ENCODE measurements around the gene SMKR1. TPM values are rescaled to one million over a fixed set of nuclear protein-coding genes. Genes with fewer than 3 reads are reported as not detected.
"Not testable (repeated sequence)": the region's sequence is repeated elsewhere in the genome, so short reads cannot be mapped to it uniquely, and the experiment has no call there.

The SMKR1 gene
- total RNA-seq, 2 experiments from 2014 or later = 1.6 to 2.2 TPM

GRCh38 chr7:129517931-129518330 is 15.6 kb downstream of the SMKR1 start:
- H3K4me1 Mint-ChIP-seq = no peaks in the 10 kb centered on the region
- no peaks in the 10 kb centered on the region for H3K9me3 Mint-ChIP-seq
- ChIA-PET CTCF (no interaction called here), POLR2A (no interaction called here)
- H3K36me3 Mint-ChIP-seq (ENCODE audit: low read depth) = no peaks in the 10 kb centered on the region
- H3K4me3 Mint-ChIP-seq = no peak overlapping the region
- DNase-seq = no peak
- H3K27me3 Mint-ChIP-seq = peaks cover 19% of the 10 kb centered on the region
- H3K27ac Mint-ChIP-seq = no peak overlapping the region

GRCh38 chr7:129519464-129519863 is 17.1 kb downstream of the SMKR1 start:
- H3K27me3 Mint-ChIP-seq = peaks cover 25% of the 10 kb centered on the region
- no peak overlapping the region for H3K4me3 Mint-ChIP-seq

GRCh38 chr7:129522088-129522970 is 20.0 kb downstream of the SMKR1 start:
- Mint-ChIP-seq H3K4me1 (peaks cover 9% of the 10 kb centered on the region), H3K9me3 (no peaks in the 10 kb centered on the region), H3K36me3 (ENCODE audit: low read depth) (no peaks in the 10 kb centered on the region), H3K27ac (no peak overlapping the region), H3K27me3 (peaks cover 25% of the 10 kb centered on the region), H3K4me3 (no peak overlapping the region)
- DNase-seq = no peak
- ChIA-PET POLR2A (interaction anchor here (0.7 kb wide), 1 partner anchor 8 kb away, joined by 3 read pairs; no protein-coding TSS in a partner anchor), CTCF (interaction anchor here (1.1 to 2.0 kb wide), 3 partner anchors 10 to 155 kb away, joined by 3 to 4 read pairs (median 3); no protein-coding TSS in a partner anchor)

More at GRCh38 chr7:129519464-129519863, 17.1 kb downstream of the SMKR1 start:
- H3K9me3 Mint-ChIP-seq = no peaks in the 10 kb centered on the region
- no peaks in the 10 kb centered on the region for H3K36me3 Mint-ChIP-seq (ENCODE audit: low read depth)
- POLR2A ChIA-PET = no interaction called here
- CTCF ChIA-PET = no interaction called here
- H3K4me1 Mint-ChIP-seq = no peaks in the 10 kb centered on the region
- DNase-seq = no peak
- no peak overlapping the region for H3K27ac Mint-ChIP-seq

GRCh38 chr7:129522971-129523340 is 20.6 kb downstream of the SMKR1 start:
- DNase-seq = no peak

GRCh38 chr7:129523924-129524323 is 21.6 kb downstream of the SMKR1 start:
- no peak for DNase-seq
- Mint-ChIP-seq H3K36me3 (ENCODE audit: low read depth) (no peaks in the 10 kb centered on the region), H3K27ac (no peak overlapping the region), H3K9me3 (no peaks in the 10 kb centered on the region), H3K4me3 (no peak overlapping the region), H3K4me1 (peaks cover 9% of the 10 kb centered on the region), H3K27me3 (peaks cover 21% of the 10 kb centered on the region)
- POLR2A ChIA-PET = no interaction called here
- CTCF ChIA-PET = interaction anchor here (2.0 kb wide), 1 partner anchor 8 kb away, joined by 4 read pairs; no protein-coding TSS in a partner anchor

More at GRCh38 chr7:129522971-129523340, 20.6 kb downstream of the SMKR1 start:
- Mint-ChIP-seq H3K36me3 (ENCODE audit: low read depth) (no peaks in the 10 kb centered on the region), H3K4me1 (peaks cover 9% of the 10 kb centered on the region), H3K27ac (no peak overlapping the region), H3K4me3 (no peak overlapping the region), H3K9me3 (no peaks in the 10 kb centered on the region), H3K27me3 (peaks cover 23% of the 10 kb centered on the region)
- POLR2A ChIA-PET = interaction anchor here (0.7 kb wide), 1 partner anchor 9 kb away, joined by 3 read pairs; no protein-coding TSS in a partner anchor
- CTCF ChIA-PET = interaction anchor here (1.1 to 2.0 kb wide), 3 partner anchors 9 to 155 kb away, joined by 3 to 4 read pairs (median 3); no protein-coding TSS in a partner anchor

DNA sequence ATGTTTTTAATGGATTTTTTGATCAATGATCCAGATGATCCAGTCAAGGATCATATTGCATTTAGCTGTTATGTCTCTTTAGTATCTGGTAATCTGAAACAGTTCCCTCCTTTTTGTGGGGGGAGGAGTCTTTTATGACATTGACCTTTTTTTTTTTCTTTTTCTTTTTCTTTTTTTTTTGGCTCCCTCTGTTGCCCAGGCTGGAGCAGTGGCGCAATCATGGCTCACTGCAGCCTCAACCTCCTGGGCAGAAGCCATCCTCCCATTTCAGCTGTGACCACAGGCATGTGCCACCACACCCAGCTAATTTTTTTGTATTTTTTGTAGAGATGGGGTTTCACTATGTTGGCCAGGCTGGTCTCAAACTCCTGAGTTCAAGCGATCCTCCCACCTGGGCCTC is 22.1 kb downstream of the SMKR1 start:
- CTCF ChIA-PET = interaction anchor here (2.0 kb wide), 1 partner anchor 8 kb away, joined by 4 read pairs; no protein-coding TSS in a partner anchor
- not testable (repeated sequence) for H3K9me3 Mint-ChIP-seq

DNA sequence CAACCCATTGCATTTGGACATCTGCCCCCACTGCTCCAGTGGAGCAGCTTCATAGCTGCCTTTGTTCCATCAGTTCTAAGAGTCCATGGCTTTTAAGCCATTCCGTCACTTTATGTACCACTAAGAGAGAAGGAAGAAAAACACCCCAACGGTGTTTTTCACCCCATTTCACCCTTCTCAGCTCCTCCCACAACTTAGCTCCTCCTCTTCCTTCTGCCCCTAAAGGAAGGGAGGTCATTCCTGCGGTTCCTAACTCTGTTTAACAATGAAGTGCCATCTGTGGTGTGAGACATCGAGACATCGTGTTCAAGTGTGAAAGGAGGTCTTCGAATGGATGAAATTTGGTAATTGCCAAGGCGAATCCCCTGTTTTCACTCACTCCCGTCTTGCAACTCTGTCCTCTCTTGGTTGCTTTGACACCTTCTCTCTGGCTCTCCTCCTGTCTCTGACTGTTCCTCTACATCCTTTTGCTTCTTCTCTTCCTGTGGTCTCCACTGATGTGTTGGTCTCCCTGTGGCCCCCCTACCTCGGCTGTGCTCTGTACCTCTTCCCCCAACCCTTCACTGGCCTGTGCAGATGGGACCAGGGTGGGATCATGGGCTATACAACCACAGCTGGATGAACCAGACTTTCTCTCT is 23.0 kb downstream of the SMKR1 start:
- Mint-ChIP-seq H3K27me3 (peaks cover 21% of the 10 kb centered on the region), H3K27ac (no peak overlapping the region), H3K9me3 (no peaks in the 10 kb centered on the region), H3K4me1 (peaks cover 9% of the 10 kb centered on the region), H3K4me3 (no peak overlapping the region), H3K36me3 (ENCODE audit: low read depth) (no peaks in the 10 kb centered on the region)
- ChIA-PET POLR2A (no interaction called here), CTCF (no interaction called here)
- DNase-seq = no peak

More for the DNA sequence above, 22.1 kb downstream of the SMKR1 start:
- DNase-seq; H3K36me3 Mint-ChIP-seq (ENCODE audit: low read depth); POLR2A ChIA-PET; H3K4me3 Mint-ChIP-seq; H3K4me1 Mint-ChIP-seq; H3K27ac Mint-ChIP-seq: not testable (repeated sequence)
- H3K27me3 Mint-ChIP-seq = peaks cover 21% of the 10 kb centered on the region

GRCh38 chr7:129529643-129530042 is 27.3 kb downstream of the SMKR1 start:
- CTCF ChIA-PET = no interaction called here
- Mint-ChIP-seq H3K36me3 (ENCODE audit: low read depth) (no peaks in the 10 kb centered on the region), H3K4me1 (peaks cover 19% of the 10 kb centered on the region), H3K4me3 (no peak overlapping the region), H3K9me3 (no peaks in the 10 kb centered on the region), H3K27me3 (peaks cover 6% of the 10 kb centered on the region), H3K27ac (no peak overlapping the region)
- no peak for DNase-seq
- POLR2A ChIA-PET = no interaction called here

- ChIA-PET CTCF (interaction anchor here (0.6 kb wide), 1 partner anchor 312 kb away, joined by 3 read pairs; no protein-coding TSS in a partner anchor), POLR2A (no interaction called here)
- peak; percentile 51 for DNase-seq
- H3K4me3 Mint-ChIP-seq = no peak overlapping the region
- no peaks in the 10 kb centered on the region for H3K36me3 Mint-ChIP-seq (ENCODE audit: low read depth)
- no peaks in the 10 kb centered on the region for H3K9me3 Mint-ChIP-seq
- peak overlapping the region; percentile 16 for H3K27ac Mint-ChIP-seq
- peaks cover 3% of the 10 kb centered on the region for H3K27me3 Mint-ChIP-seq
- peaks cover 12% of the 10 kb centered on the region for H3K4me1 Mint-ChIP-seq
Observed at GRCh38 chr7:129530795-129531391, 28.6 kb downstream of the SMKR1 start.

GRCh38 chr7:129531721-129532120 is 29.4 kb downstream of the SMKR1 start:
- no peak for DNase-seq
- H3K4me3 Mint-ChIP-seq = no peak overlapping the region
- peaks cover 20% of the 10 kb centered on the region for H3K4me1 Mint-ChIP-seq
- no peaks in the 10 kb centered on the region for H3K36me3 Mint-ChIP-seq (ENCODE audit: low read depth)
- peaks cover 3% of the 10 kb centered on the region for H3K27me3 Mint-ChIP-seq
- no peak overlapping the region for H3K27ac Mint-ChIP-seq
- H3K9me3 Mint-ChIP-seq = no peaks in the 10 kb centered on the region
- ChIA-PET POLR2A (interaction anchor here (1.4 kb wide), 1 partner anchor 10 kb away, joined by 3 read pairs; no protein-coding TSS in a partner anchor), CTCF (interaction anchor here (1.1 to 1.7 kb wide), 2 partner anchors 8 to 189 kb away, joined by 3 to 4 read pairs; no protein-coding TSS in a partner anchor)

- H3K27ac Mint-ChIP-seq = no peak overlapping the region
- POLR2A ChIA-PET = interaction anchor here (1.4 kb wide), 1 partner anchor 10 kb away, joined by 3 read pairs; no protein-coding TSS in a partner anchor
- no peaks in the 10 kb centered on the region for H3K9me3 Mint-ChIP-seq
- peaks cover 20% of the 10 kb centered on the region for H3K4me1 Mint-ChIP-seq
- CTCF ChIA-PET = interaction anchor here (1.1 to 1.7 kb wide), 2 partner anchors 9 to 189 kb away, joined by 3 to 4 read pairs; no protein-coding TSS in a partner anchor
- H3K27me3 Mint-ChIP-seq = peaks cover 3% of the 10 kb centered on the region
- H3K4me3 Mint-ChIP-seq = no peak overlapping the region
- DNase-seq = no peak
- no peaks in the 10 kb centered on the region for H3K36me3 Mint-ChIP-seq (ENCODE audit: low read depth)
Observed at GRCh38 chr7:129532375-129532774, 30.0 kb downstream of the SMKR1 start.

DNA sequence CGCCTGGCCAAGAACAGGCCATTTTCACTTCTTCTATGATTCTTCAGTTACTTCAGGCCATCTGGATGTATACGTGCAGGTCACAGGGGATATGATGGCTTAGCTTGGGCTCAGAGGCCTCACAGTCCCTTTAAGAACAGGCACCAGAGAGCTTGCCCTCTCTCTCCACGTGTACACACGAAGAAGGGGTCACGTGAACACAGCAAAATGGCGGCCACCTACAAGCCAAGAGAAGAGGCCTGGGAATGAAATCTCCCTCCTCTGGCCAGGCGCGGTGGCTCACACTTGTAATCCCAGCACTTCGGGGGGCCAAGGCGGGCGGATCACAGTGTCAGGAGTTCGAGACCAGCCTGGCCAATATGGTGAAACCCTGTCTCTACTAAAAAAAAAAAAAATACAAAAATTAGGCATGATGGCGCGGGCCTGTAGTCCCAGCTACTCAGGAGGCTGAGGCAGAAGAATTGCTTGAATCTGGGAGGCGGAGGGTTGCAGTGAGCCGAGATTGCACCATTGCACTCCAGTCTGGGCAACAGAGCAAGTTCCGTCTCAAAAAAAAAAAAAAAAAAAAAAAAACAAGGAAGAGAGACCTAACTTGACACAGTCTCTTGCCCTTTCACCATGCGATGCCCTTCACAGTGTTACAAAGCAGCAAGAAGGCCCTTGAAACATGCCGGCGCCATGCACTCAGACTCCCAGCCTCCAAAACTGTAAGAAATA is 32.4 kb downstream of the SMKR1 start:
- POLR2A ChIA-PET; H3K4me3 Mint-ChIP-seq; H3K9me3 Mint-ChIP-seq; CTCF ChIA-PET; H3K27me3 Mint-ChIP-seq; DNase-seq; H3K27ac Mint-ChIP-seq; H3K36me3 Mint-ChIP-seq (ENCODE audit: low read depth): not testable (repeated sequence)
- H3K4me1 Mint-ChIP-seq = peaks cover 20% of the 10 kb centered on the region

All from activated CD4-positive, alpha-beta memory T cell treated with anti-CD3 and anti-CD28 coated beads, Interleukin-2, amount 10 ng/mL, durations not matched to agents 7 days and 5 days (primary cell).